CD4-positive, alpha-beta T cell treated with Interleukin-17A for 1 hour (primary cell): ENCODE data around the gene FLCN.

ENCODE experiments used
- DNase-seq: peaks from one replicate; pipeline ENCODE4 v3.0.0-alpha.2; 2020

The FLCN gene

DNA sequence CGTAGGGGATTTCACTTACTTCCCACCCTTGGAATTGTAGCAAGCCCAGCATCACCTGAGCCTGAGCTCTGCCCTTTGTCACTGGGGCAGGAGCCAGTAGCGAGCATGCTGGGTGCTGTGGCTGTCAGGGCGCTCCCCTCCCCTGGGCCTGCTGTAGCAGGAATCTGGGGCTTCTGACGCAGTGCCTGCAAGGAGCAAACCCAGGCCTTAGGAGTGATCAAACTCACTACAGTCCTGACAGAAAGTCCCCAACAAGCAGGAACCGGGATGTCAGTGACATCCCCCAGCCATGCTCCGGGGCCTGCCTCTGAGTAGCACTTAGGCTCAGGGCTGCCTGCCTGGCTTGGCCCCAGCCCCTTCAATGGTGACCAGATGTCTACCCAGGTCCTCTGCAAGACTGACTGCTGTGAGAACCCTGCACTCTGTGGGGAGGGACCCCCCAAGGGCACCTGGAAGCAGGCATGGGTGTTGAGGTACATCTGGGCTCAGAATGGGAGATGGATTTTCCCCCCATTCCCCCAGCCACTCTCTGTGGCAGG is 54.3 kb downstream of the FLCN start:
- no peak for DNase-seq

DNA sequence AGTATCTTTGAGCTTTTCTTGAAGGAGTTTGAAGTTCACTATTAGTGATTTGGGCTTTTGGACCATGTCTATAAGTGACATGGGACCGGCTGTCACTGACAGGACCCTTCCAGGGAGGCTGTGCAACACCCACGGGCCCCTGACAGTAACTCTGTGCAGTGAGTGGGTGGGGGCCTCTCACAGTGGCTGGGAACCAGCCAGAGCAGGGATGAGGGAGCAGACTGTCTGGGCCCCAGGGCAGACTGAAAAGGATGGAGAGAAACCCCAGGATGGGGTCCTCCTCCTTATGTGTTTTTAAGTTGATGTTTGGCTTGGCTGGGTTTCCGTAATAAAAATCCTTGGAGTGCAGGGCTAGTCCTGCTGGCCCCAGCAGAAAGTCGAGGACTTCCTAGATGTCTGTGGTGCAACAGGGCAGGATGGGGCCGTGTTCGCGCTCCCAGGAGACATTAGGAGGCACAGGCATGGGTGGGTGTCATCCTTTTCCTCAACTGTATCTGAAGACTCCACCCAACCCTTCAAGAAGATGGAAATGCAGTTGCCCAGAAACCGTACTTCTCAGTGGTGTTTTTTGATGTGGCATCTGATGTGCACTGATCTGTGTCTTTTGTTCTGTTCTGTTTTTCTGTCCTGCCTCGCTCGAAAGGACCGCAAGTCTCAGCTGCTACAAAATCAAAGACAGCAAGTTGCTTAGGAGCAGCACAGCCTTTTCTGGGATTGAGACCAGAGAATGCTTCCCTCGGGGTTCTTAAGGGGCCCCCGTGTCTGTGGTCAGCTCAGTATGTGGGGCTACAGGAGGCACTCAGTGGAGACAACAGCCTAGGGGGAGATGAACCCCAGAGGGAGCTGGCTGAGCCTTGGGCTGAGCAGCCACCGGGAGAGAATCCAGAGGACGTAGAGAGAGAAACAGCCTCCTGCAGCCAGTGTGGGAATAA is 55.0 kb downstream of the FLCN start:
- DNase-seq = peak; percentile 66

- no peak for DNase-seq
These were observed 56.0 kb downstream of the FLCN start for GRCh38 chr17:17180741-17181525.

- no peak for DNase-seq
These were observed 56.8 kb downstream of the FLCN start for GRCh38 chr17:17180141-17180603.

GRCh38 chr17:17179371-17179827 is 57.6 kb downstream of the FLCN start:
- DNase-seq = peak; percentile 56

DNA sequence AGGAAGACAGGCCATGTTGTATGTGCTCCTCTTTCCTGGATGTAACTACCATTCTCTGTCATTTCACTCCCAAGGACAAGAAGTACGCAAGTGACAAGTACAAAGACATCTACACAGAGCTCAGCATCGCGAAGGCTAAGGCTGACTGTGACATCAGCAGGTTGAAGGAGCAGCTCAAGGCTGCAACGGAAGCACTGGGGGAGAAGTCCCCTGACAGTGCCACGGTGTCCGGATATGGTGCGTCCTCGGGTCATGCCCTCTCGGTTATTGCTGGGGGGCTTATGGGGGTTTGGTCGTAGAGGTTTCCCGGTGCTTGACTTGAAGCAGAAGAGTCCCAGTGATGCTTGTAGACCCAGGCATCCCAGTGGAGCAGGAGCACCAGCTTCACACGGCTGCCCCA is 59.8 kb downstream of the FLCN start:
- DNase-seq = peak; percentile 34

- DNase-seq = peak; percentile 25
These were observed 60.6 kb downstream of the FLCN start for GRCh38 chr17:17176341-17176740.

- peak; percentile 24 for DNase-seq
These were observed 61.1 kb downstream of the FLCN start for GRCh38 chr17:17175917-17176316.

DNA sequence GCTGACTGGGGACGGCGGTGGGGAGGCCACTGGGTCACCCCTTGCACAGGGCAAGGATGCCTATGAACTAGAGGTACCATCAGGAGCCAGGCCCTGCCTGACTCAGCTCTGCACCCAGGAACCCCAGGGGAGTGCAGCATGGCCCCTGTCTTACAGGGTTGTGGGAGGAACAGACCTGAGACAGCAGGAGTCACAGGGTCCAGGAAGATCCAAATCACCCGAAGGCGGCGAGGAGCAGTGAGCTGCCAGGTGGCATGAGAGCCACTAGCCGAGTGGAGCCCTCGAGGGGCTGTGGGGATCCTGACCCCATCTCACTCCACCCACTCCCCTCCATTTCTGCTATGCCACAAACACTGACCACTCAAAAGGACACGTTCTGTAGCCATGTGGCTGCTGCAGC is 61.6 kb downstream of the FLCN start:
- no peak for DNase-seq

DNA sequence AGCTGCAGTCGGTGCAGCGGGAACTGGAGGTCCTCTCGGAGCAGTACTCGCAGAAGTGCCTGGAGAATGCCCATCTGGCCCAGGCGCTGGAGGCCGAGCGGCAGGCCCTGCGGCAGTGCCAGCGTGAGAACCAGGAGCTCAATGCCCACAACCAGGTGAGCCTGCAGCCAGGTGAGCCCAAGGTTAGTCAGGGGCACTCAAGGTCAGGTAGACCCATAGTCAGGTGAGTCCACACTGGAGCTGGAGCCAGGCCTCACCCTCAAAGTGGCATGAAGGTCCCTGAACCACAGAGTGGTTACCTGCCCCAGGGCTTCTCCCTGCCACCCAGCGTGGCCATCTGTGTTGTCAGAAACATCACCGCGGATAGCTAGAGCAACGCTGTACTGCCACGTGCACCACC is 63.0 kb downstream of the FLCN start:
- DNase-seq = no peak

DNA sequence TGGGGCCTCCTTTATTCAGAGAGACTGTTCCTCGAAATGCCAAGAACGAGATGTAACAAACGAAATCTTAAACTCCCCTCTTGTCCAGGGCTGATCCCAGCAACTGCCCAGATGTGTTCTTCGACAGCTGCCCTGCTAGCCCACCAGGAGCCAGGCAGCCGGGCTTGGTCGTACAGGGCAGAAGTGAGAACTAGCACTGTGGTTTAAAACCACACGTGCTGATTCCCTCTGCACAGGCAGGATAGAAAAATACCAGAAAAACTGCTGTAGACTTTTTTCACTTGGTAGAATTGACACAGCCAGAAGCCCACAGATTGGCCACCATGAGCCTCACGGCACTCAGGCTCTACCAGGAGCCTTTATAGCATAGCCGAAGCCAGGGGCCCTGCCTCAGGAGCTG is 64.0 kb downstream of the FLCN start:
- DNase-seq = no peak

DNA sequence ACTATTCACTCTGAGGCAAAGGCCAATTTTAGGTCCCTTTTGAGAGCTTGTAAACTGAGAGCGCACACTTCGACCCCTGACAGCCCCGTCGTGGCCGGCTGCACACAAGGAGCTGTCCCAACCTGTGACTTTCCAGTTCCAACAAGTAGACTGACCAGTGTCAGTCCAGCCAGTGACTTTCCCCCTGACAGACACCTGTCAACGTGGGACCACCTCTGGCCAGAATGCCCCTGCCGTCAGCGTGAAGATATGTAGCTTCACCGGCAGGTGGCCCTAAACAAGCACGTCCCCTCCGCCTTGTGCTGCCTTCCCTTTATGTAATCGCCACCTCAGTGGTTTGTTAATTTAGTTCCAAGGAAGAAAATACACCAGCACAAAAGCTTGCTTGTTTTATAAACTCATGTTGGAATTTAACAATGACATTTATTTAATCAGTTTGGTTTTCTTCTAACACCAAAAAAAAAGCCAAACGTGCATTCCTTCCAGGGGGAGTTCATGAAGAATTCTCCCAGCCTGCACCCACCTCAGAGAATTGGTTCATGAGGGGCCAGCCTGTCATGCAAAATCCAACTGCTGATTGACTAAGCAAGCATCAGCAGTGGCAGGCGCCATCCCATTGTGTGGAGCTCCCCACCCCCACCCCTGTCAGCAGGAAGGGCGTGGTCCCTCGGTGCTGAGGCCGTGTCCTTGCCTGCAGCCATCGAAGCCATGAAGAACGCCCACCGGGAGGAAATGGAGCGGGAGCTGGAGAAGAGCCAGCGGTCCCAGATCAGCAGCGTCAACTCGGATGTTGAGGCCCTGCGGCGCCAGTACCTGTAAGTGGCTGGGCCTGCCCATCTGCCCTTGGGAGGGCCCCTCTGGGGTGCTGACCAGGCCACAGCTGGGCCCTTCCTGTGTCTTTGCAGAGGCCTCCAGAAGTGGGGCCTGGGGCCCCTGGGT is 64.7 kb downstream of the FLCN start:
- DNase-seq = no peak

- DNase-seq = no peak
These were observed 65.8 kb downstream of the FLCN start for GRCh38 chr17:17171186-17171585.

DNA sequence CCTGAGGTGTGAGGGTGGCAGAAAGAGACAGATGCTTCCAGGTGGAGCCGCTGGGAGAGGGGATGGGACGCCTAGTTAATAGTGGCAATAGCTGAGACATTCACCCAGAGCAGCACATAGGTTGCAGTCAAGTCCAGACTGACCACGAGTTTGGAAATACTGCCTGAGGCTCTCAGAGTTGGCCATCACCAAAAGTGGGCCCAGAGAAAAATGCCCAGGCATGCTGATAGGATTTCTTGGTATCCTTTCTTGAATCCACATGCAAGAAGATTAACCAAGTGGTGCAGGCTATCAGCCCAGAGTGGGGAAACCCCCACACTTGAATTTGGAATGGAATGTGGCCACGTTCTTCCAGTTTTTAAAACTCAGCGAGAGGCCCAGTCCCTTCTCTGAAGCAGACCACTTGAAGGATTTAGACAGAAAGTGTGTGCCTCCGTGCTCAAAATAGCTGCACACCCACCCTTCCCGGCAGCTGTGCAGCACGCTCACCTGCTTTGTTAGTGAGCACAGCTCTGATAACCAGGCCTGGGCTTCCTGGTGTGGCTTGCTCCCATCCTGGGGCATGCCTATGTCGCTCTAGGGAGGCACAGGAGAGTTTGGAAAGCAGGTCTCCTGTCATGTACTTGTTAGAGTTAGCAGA is 66.5 kb downstream of the FLCN start:
- DNase-seq = no peak

- DNase-seq = no peak
These were observed 67.6 kb downstream of the FLCN start for GRCh38 chr17:17169396-17169795.

GRCh38 chr17:17168401-17168800 is 68.6 kb downstream of the FLCN start:
- DNase-seq = no peak

- no peak for DNase-seq
These were observed 69.0 kb downstream of the FLCN start for GRCh38 chr17:17167986-17168385.

- DNase-seq = no peak
These were observed 69.6 kb downstream of the FLCN start for GRCh38 chr17:17167356-17167755.

GRCh38 chr17:17166446-17166845 is 70.5 kb downstream of the FLCN start:
- no peak for DNase-seq

DNA sequence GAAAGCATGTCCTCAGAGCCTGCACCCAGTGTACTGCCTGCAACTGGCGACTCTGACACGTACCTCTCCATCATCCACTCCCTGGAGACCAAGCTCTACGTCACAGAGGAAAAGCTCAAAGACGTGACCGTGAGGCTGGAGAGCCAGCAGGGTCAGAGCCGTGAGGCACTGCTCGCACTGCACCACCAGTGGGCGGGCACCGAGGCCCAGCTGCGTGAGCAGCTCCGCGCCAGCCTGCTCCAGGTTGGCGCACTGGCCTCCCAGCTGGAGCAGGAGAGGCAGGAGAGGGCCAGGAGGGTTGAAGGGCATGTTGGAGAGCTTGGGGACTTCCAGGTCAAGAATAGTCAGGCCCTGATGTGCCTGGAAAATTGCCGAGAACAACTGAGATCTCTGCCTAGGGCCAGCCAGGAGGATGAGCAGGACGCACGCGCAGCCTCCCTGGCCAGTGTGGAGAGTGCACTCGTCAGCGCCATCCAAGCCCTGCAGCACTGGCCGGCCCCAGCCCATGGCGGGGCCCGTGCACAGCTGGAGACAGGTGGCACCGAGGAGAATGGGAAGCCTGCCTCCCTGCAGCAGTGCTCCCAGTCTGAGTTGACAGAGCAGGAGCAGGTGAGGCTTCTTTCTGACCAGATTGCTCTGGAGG is 71.2 kb downstream of the FLCN start:
- no peak for DNase-seq

- no peak for DNase-seq
These were observed 72.3 kb downstream of the FLCN start for GRCh38 chr17:17164676-17165075.
